Kidney (tissue), 14 donors: Measurements from ENCODE around the gene OR6B1. TPM values are rescaled to one million over a fixed set of nuclear protein-coding genes. Genes with fewer than 3 reads are reported as not detected.
"Not testable (repeated sequence)": the region's sequence is repeated elsewhere in the genome, so short reads cannot be mapped to it uniquely, and the experiment has no call there.

ENCODE experiments used
- DNase-seq, 5 donors: peaks; one replicate each; pipeline ENCODE4 v3.0.0-alpha.2; 2013 to 2020
- FAIRE-seq: peaks from 2 replicates; lab custom pipeline; 2012; peaks lifted over from hg19 to GRCh38; lab: Jason Lieb, UNC
- H3K27ac ChIP-seq, 2 donors: one replicate each; pipeline ENCODE4 v1.7.0; 2013; ENCODE audit warnings: low read depth in 2 of 2, low read length in 2 of 2, inconsistent platforms in 1 of 2
- H3K27me3 ChIP-seq: one replicate; pipeline ENCODE4 v1.7.1; 2013; ENCODE audit warnings: low read length, inconsistent platforms; ENCODE audit not compliant: control insufficient read depth, insufficient read depth
- H3K36me3 ChIP-seq, 3 donors: one replicate each; pipeline versions ENCODE4 v1.7.0 to v1.7.1; 2013; ENCODE audit warnings: low read length in 3 of 3, control low read depth in 1 of 3, inconsistent platforms in 1 of 3; ENCODE audit not compliant: insufficient read depth in 3 of 3, control insufficient read depth in 2 of 3
- H3K4me1 ChIP-seq, 3 donors: one replicate each; pipeline versions ENCODE4 v1.7.0 to v1.7.1; 2013; ENCODE audit warnings: low read length in 3 of 3, inconsistent platforms in 1 of 3, low read depth in 1 of 3; ENCODE audit not compliant: control insufficient read depth in 2 of 3, insufficient read depth in 2 of 3
- H3K4me3 ChIP-seq, 3 donors: one replicate each; pipeline versions ENCODE4 v1.7.0 to v1.8.1; 2013; ENCODE audit warnings: low read length in 3 of 3, control low read depth in 1 of 3, inconsistent platforms in 1 of 3
- H3K9ac ChIP-seq, 3 donors: one replicate each; pipeline versions ENCODE4 v1.7.0 to v1.7.1; 2013; ENCODE audit warnings: low read length in 3 of 3, control low read depth in 1 of 3, inconsistent platforms in 1 of 3
- H3K9me3 ChIP-seq, 3 donors: one replicate each; pipeline versions ENCODE4 v1.7.0 to v1.7.1; 2013; ENCODE audit warnings: low read length in 3 of 3, control low read depth in 1 of 3, inconsistent platforms in 1 of 3; ENCODE audit not compliant: control insufficient read depth in 2 of 3, insufficient read depth in 1 of 3
- CTCF ChIP-seq: IDR thresholded peaks from 3 replicates; pipeline ENCODE4 v1.5.1; 2012; ENCODE audit warnings: mild to moderate bottlenecking, moderate library complexity, borderline replicate concordance; ENCODE audit not compliant: insufficient read depth; ENCODE audit errors: extremely low read depth
- intact Hi-C: fragments of 100-400 bp; cut with DNase I; formaldehyde crosslinking; loops from one replicate; pipeline ENCODE4 v1.11.1; 2022
- polyA plus RNA-seq: library from polyadenylated mRNA; stranded (reverse); fragments of 350-450 nt; fragmentation: Illumina TruSeq; extraction: RNeasy Lipid Tissue Mini Kit (QIAGEN cat#74804); gene quantifications from one replicate; pipeline ENCODE4 v1.2.3, GENCODE V29; 2014; ENCODE audit warnings: low read depth, low replicate concordance; ENCODE audit not compliant: insufficient read depth
- total RNA-seq: library from RNA; stranded (reverse); fragmentation: NEBNext Ultra II Directional; extraction: Animal tissue kit (Norgen Biotek cat#: 25700); gene quantifications from one replicate; pipeline ENCODE4 v1.2.1, GENCODE V29; 2021
- donor health status: control.
- donor health status: control.
- donor health status: control.
- donor health status: control.
- donor health status: control.
- donor health status: DM: yes; HTN: yes; CAD: no.
- donor health status: Normal renal cell carcinoma (clear cell type).

OR6B1 gene
- total and polyA plus RNA-seq, 2 donors from 2014 or later, result not detected

GRCh38 chr7:144049491-144049890 lies 49.4 kb downstream of the OR6B1 start:
- no peaks in the 10 kb centered on the region for H3K4me1 ChIP-seq

GRCh38 chr7:144050093-144050492 lies 50.0 kb downstream of the OR6B1 start:
- H3K36me3 ChIP-seq, result no peaks in the 10 kb centered on the region
- H3K27me3 ChIP-seq, result no peaks in the 10 kb centered on the region
- no peak for DNase-seq
- H3K4me1 ChIP-seq, result no peaks in the 10 kb centered on the region
- no peaks in the 10 kb centered on the region for H3K9me3 ChIP-seq
- FAIRE-seq, result no peak
- no peak overlapping the region for H3K27ac ChIP-seq
- no peak for TF ChIP-seq CTCF
- intact Hi-C loops, result no loop called here
- no peak overlapping the region for H3K4me3 ChIP-seq
- no peak overlapping the region for H3K9ac ChIP-seq

More at GRCh38 chr7:144049491-144049890, 49.4 kb downstream of the OR6B1 start:
- H3K36me3 ChIP-seq, result no peaks in the 10 kb centered on the region
- no peak overlapping the region for H3K9ac ChIP-seq
- no peak for FAIRE-seq
- H3K9me3 ChIP-seq, result no peaks in the 10 kb centered on the region
- intact Hi-C loops, result no loop called here
- no peaks in the 10 kb centered on the region for H3K27me3 ChIP-seq
- H3K4me3 ChIP-seq, result no peak overlapping the region
- no peak overlapping the region for H3K27ac ChIP-seq
- DNase-seq, result no peak
- no peak for TF ChIP-seq CTCF

GRCh38 chr7:144050884-144051283 lies 50.8 kb downstream of the OR6B1 start:
- intact Hi-C loops, H3K4me3 ChIP-seq, H3K9me3 ChIP-seq, H3K36me3 ChIP-seq, H3K27me3 ChIP-seq, H3K4me1 ChIP-seq, FAIRE-seq, H3K27ac ChIP-seq, H3K9ac ChIP-seq: not testable (repeated sequence)
- peak in 1 of 5 donors; percentile 38 for DNase-seq

- Histone ChIP-seq H3K36me3 (no peaks in the 10 kb centered on the region), H3K9ac (no peak overlapping the region), H3K4me1 (no peaks in the 10 kb centered on the region), H3K27ac (no peak overlapping the region), H3K9me3 (no peaks in the 10 kb centered on the region), H3K4me3 (no peak overlapping the region), H3K27me3 (no peaks in the 10 kb centered on the region)
- FAIRE-seq (no peak), DNase-seq (no peak)
- TF ChIP-seq CTCF, result no peak
- intact Hi-C loops, result no loop called here
Measured at GRCh38 chr7:144057954-144058353, 57.8 kb downstream of the OR6B1 start.

Other genes starting within 250 kb of the OR6B1 start
- gene CTAGE6, start 242.6 kb upstream of the OR6B1 start, total RNA-seq, result 0.13 TPM
- gene CTAGE6, start 242.6 kb upstream of the OR6B1 start, polyA plus RNA-seq, result not detected
- 37.2 TPM for gene TCAF1, start 98.1 kb upstream of the OR6B1 start, total RNA-seq
- 12.2 TPM for gene TCAF1, start 98.1 kb upstream of the OR6B1 start, polyA plus RNA-seq
- gene OR2F2, start 65.1 kb upstream of the OR6B1 start, total RNA-seq, result not detected
- not detected for gene OR2F2, start 65.1 kb upstream of the OR6B1 start, polyA plus RNA-seq
- gene OR2F1, start 45.5 kb upstream of the OR6B1 start, total RNA-seq, result not detected
- gene OR2F1, start 45.5 kb upstream of the OR6B1 start, polyA plus RNA-seq, result not detected
- gene OR2A5, start 48.6 kb downstream of the OR6B1 start, total RNA-seq, result not detected
- gene OR2A5, start 48.6 kb downstream of the OR6B1 start, polyA plus RNA-seq, result not detected
- gene OR2A25, start 69.5 kb downstream of the OR6B1 start, total RNA-seq, result not detected
- gene OR2A25, start 69.5 kb downstream of the OR6B1 start, polyA plus RNA-seq, result not detected
- gene OR2A12, start 86.0 kb downstream of the OR6B1 start, total RNA-seq, result not detected
- not detected for gene OR2A12, start 86.0 kb downstream of the OR6B1 start, polyA plus RNA-seq
- not detected for gene OR2A2, start 109.3 kb downstream of the OR6B1 start, total RNA-seq
- not detected for gene OR2A2, start 109.3 kb downstream of the OR6B1 start, polyA plus RNA-seq
- not detected for gene OR2A14, start 122.9 kb downstream of the OR6B1 start, total RNA-seq
- gene OR2A14, start 122.9 kb downstream of the OR6B1 start, polyA plus RNA-seq, result not detected
- gene CTAGE4, start 183.1 kb downstream of the OR6B1 start, total RNA-seq, result 4.9 TPM
- gene CTAGE4, start 183.1 kb downstream of the OR6B1 start, polyA plus RNA-seq, result 4.2 TPM
- gene ARHGEF35, start 195.5 kb downstream of the OR6B1 start, total RNA-seq, result 22.1 TPM
- 9.5 TPM for gene ARHGEF35, start 195.5 kb downstream of the OR6B1 start, polyA plus RNA-seq
- gene OR2A42, start 239.3 kb downstream of the OR6B1 start, total RNA-seq, result 0.06 TPM
- 0.13 TPM for gene OR2A42, start 239.3 kb downstream of the OR6B1 start, polyA plus RNA-seq